HEK293 (cell line): Measurements from ENCODE around the gene YWHAQ.

Experiments
- CTCF ChIA-PET: fragments of 350-600 bp; formaldehyde crosslinking; extraction: SDS; loops from one replicate; lab custom pipeline; 2021; ENCODE audit warnings: antibody characterized with exemption; lab: Yijun Ruan, JAX
- POLR2A ChIA-PET: fragments of 300-600 bp; formaldehyde crosslinking; extraction: SDS; loops from one replicate; lab custom pipeline; 2020; ENCODE audit warnings: antibody characterized with exemption, inconsistent platforms; lab: Yijun Ruan, JAX
- H3K27ac ChIP-seq: fragments of 200-500 bp; sonication (Bioruptor generic); 2 replicates; pipeline ENCODE4 v1.5.1; 2014; ENCODE audit warnings: low read depth, low read length, control low read depth, inconsistent platforms; ENCODE audit errors: extremely low read depth
- H3K36me3 ChIP-seq, 2 experiments: fragments of 200-500 bp in 1 of 2; sonication (Bioruptor generic) in 1 of 2; 1 replicate in 1 of 2; 2 replicates in 1 of 2; pipeline ENCODE4 v1.5.1; 2014 to 2017; ENCODE audit warnings: inconsistent platforms in 2 of 2, low read length in 2 of 2; ENCODE audit not compliant: control insufficient read depth in 2 of 2, insufficient read depth in 1 of 2
- H3K4me1 ChIP-seq: fragments of 200-500 bp; sonication (Bioruptor generic); 2 replicates; pipeline ENCODE4 v1.5.1; 2014; ENCODE audit warnings: mild to moderate bottlenecking, low read length, inconsistent platforms; ENCODE audit not compliant: control insufficient read depth, insufficient read depth
- H3K4me3 ChIP-seq: 2 replicates; pipeline ENCODE4 v1.5.1; 2011; ENCODE audit warnings: low read depth, mild to moderate bottlenecking, control low read depth, low read length, moderate library complexity
- H3K9me3 ChIP-seq: fragments of 200-500 bp; sonication (Bioruptor generic); 2 replicates; pipeline ENCODE4 v1.5.1; 2014; ENCODE audit warnings: low read depth, low read length, inconsistent platforms; ENCODE audit not compliant: control insufficient read depth, insufficient read depth
- GLIS1 ChIP-seq: fragments of 450-650 bp; formaldehyde crosslinking; IDR thresholded peaks from 2 replicates; pipeline ENCODE4 v1.5.1; 2016; ENCODE audit warnings: missing biosample characterization, missing genetic modification characterization
- PRDM1 ChIP-seq: fragments of 450-650 bp; formaldehyde crosslinking; IDR thresholded peaks from 2 replicates; pipeline ENCODE4; 2016; ENCODE audit warnings: missing biosample characterization, missing genetic modification characterization
- SCRT2 ChIP-seq: fragments of 450-650 bp; formaldehyde crosslinking; IDR thresholded peaks from 2 replicates; pipeline ENCODE4 v1.5.1; 2016; ENCODE audit warnings: missing biosample characterization, missing genetic modification characterization
- SP3 ChIP-seq: fragments of 450-650 bp; formaldehyde crosslinking; IDR thresholded peaks from 2 replicates; pipeline ENCODE4 v1.5.1; 2016; ENCODE audit warnings: missing biosample characterization, missing genetic modification characterization
- SP7 ChIP-seq: fragments of 450-650 bp; formaldehyde crosslinking; IDR thresholded peaks from 2 replicates; pipeline ENCODE4 v1.5.1; 2016; ENCODE audit warnings: missing biosample characterization, missing genetic modification characterization
- TSHZ1 ChIP-seq: fragments of 450-650 bp; formaldehyde crosslinking; IDR thresholded peaks from 2 replicates; pipeline ENCODE4 v1.5.1; 2016; ENCODE audit warnings: missing biosample characterization, missing genetic modification characterization, borderline replicate concordance
- WT1 ChIP-seq: fragments of 450-650 bp; formaldehyde crosslinking; IDR thresholded peaks from 2 replicates; pipeline ENCODE4 v1.5.1; 2016; ENCODE audit warnings: missing biosample characterization, missing genetic modification characterization
- ZBTB11 ChIP-seq: fragments of 450-650 bp; formaldehyde crosslinking; conservative IDR thresholded peaks from 2 replicates; pipeline ENCODE4 v1.5.1; 2016; ENCODE audit warnings: low read depth, missing biosample characterization, missing genetic modification characterization
- ZBTB17 ChIP-seq: fragments of 450-650 bp; formaldehyde crosslinking; IDR thresholded peaks from 2 replicates; pipeline ENCODE4 v1.5.1; 2016; ENCODE audit warnings: missing biosample characterization, missing genetic modification characterization
- ZBTB21 ChIP-seq: fragments of 450-650 bp; formaldehyde crosslinking; IDR thresholded peaks from 2 replicates; pipeline ENCODE4 v1.5.1; 2017; ENCODE audit warnings: missing biosample characterization, missing genetic modification characterization
- ZBTB7A ChIP-seq: fragments of 450-650 bp; formaldehyde crosslinking; IDR thresholded peaks from 2 replicates; pipeline ENCODE4 v1.5.1; 2016; ENCODE audit warnings: low read depth, missing biosample characterization, missing genetic modification characterization
- ZEB2 ChIP-seq: fragments of 450-650 bp; formaldehyde crosslinking; IDR thresholded peaks from 2 replicates; pipeline ENCODE4 v1.5.1; 2016; ENCODE audit warnings: missing biosample characterization, missing genetic modification characterization
- ZNF366 ChIP-seq: fragments of 450-650 bp; formaldehyde crosslinking; conservative IDR thresholded peaks from 2 replicates; pipeline ENCODE4 v1.5.1; 2016; ENCODE audit warnings: missing biosample characterization, missing genetic modification characterization
- ZNF404 ChIP-seq: fragments of 450-650 bp; formaldehyde crosslinking; IDR thresholded peaks from 2 replicates; pipeline ENCODE4 v1.5.1; 2017; ENCODE audit warnings: missing biosample characterization, missing genetic modification characterization
- ZNF521 ChIP-seq: fragments of 450-650 bp; formaldehyde crosslinking; IDR thresholded peaks from 2 replicates; pipeline ENCODE4 v1.5.1; 2017; ENCODE audit warnings: missing biosample characterization, mild to moderate bottlenecking, missing genetic modification characterization
- ZNF629 ChIP-seq: fragments of 450-650 bp; formaldehyde crosslinking; IDR thresholded peaks from 2 replicates; pipeline ENCODE4 v1.5.1; 2017; ENCODE audit warnings: missing biosample characterization, missing genetic modification characterization
- ZNF660 ChIP-seq: fragments of 450-650 bp; IDR thresholded peaks from 2 replicates; pipeline ENCODE4 v1.5.1; 2018; ENCODE audit warnings: missing biosample characterization, mild to moderate bottlenecking, missing genetic modification characterization
- ZSCAN5A ChIP-seq: fragments of 450-650 bp; formaldehyde crosslinking; IDR thresholded peaks from 2 replicates; pipeline ENCODE4 v1.5.1; 2016; ENCODE audit warnings: missing biosample characterization, missing genetic modification characterization
- TF ChIP-seq, protein P1 (sequence below): fragments of 450-650 bp; formaldehyde crosslinking; IDR thresholded peaks from 2 replicates; pipeline ENCODE4 v1.5.1; 2016; ENCODE audit warnings: missing biosample characterization, missing genetic modification characterization

YWHAQ gene

GRCh38 chr2:9675415-9676351 lies 44.9 kb upstream of the YWHAQ start:
- Histone ChIP-seq H3K9me3 (no peaks in the 10 kb centered on the region), H3K27ac (no peak overlapping the region), H3K4me3 (peak overlapping the region; percentile 4), H3K4me1 (0 out of 2 replicates have a peak, but pooled peaks cover 8% of the 10 kb centered on the region), H3K36me3 (no peaks in the 10 kb centered on the region)
- ChIA-PET CTCF (interaction anchor here (0.5 to 0.6 kb wide), 2 partner anchors 51 to 58 kb away, joined by 3 read pairs; no protein-coding TSS in a partner anchor), POLR2A (interaction anchor here (0.7 to 3.7 kb wide), 8 partner anchors 9 to 772 kb away, joined by 3 to 27 read pairs (median 4); partner anchors contain the start of genes ODC1 and YWHAQ)
- TF ChIP-seq ZBTB21 (tag by site-specific recombination), result peak; percentile 38; the same call in 1 of the 2 replicates
- TF ChIP-seq ZNF404, result no peak
- TF ChIP-seq WT1 (tag by site-specific recombination), result peak; percentile 33; the same call in 1 of the 2 replicates
- TF ChIP-seq, protein P1, sequence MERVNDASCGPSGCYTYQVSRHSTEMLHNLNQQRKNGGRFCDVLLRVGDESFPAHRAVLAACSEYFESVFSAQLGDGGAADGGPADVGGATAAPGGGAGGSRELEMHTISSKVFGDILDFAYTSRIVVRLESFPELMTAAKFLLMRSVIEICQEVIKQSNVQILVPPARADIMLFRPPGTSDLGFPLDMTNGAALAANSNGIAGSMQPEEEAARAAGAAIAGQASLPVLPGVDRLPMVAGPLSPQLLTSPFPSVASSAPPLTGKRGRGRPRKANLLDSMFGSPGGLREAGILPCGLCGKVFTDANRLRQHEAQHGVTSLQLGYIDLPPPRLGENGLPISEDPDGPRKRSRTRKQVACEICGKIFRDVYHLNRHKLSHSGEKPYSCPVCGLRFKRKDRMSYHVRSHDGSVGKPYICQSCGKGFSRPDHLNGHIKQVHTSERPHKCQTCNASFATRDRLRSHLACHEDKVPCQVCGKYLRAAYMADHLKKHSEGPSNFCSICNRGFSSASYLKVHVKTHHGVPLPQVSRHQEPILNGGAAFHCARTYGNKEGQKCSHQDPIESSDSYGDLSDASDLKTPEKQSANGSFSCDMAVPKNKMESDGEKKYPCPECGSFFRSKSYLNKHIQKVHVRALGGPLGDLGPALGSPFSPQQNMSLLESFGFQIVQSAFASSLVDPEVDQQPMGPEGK (tag by site-specific recombination), result peak; percentile 60; the same call in 1 of the 2 replicates
- TF ChIP-seq TSHZ1, result 0 out of 2 replicates have a peak, but pooled peaks have one; percentile 13
- peak; percentile 78 for TF ChIP-seq ZNF629 (tag by site-specific recombination)
- TF ChIP-seq SP3 (tag by site-specific recombination), result 0 out of 2 replicates have a peak, but pooled peaks have one; percentile 18
- TF ChIP-seq ZBTB11, result peak; percentile 30
- TF ChIP-seq SCRT2 (tag by site-specific recombination), result peak; percentile 80
- peak; percentile 74 for TF ChIP-seq ZNF366
- TF ChIP-seq ZNF660 (tag by site-specific recombination), result peak; percentile 67; the same call in 1 of the 2 replicates
- no peak for TF ChIP-seq ZNF521
- no peak for TF ChIP-seq ZSCAN5A (tag by site-specific recombination)
- no peak for TF ChIP-seq ZBTB7A (tag by site-specific recombination)
- peak; percentile 53 for TF ChIP-seq GLIS1 (tag by site-specific recombination)
- TF ChIP-seq PRDM1 (tag by site-specific recombination), result 0 out of 2 replicates have a peak, but pooled peaks have one; percentile 17
- TF ChIP-seq ZEB2 (tag by site-specific recombination), result peak; percentile 54; the same call in 1 of the 2 replicates
- peak; percentile 53; the same call in 1 of the 2 replicates for TF ChIP-seq SP7
- TF ChIP-seq ZBTB17, result peak; percentile 96
